ENCODE results near the gene KLC3.
"Not testable (repeated sequence)": the region's sequence is repeated elsewhere in the genome, so short reads cannot be mapped to it uniquely, and the experiment has no call there.

The KLC3 gene

DNA sequence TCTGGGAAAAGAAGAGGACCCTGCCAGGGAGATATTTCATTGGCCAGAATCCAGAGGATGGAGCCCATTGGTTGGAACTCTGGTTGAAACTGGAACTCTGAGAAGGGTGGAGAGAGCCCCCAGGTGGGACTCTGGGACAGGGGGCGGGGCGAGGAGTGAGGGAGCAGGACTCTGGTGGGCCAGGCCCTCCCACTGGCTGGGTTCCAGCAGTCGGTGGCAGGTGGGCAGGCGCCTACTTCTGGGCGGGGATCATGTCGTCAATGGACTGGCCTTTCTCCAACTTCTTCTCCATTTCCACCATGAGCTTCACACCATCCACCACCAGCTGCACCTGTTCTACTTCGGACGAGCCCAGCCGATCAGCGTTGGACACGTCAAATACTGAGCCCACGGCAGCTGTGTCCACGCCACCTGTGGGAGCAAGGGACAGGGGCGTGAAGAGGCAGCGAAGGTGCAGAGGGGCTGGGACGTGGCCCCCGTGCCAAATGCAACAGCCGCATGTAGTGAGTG, 34.0 kb upstream of the KLC3 start:
- Histone ChIP-seq H3K9ac (ENCODE audit: low read length) (no peak overlapping the region), H3K36me3 (ENCODE audit: low read length) (no peaks in the 10 kb centered on the region), H4K20me1 (ENCODE audit: low read depth, low read length) (no peaks in the 10 kb centered on the region), H3K27me3 (ENCODE audit: low read length) (no peaks in the 10 kb centered on the region), H3K9me2 (replicated peaks; ENCODE audit: insufficient read depth, low read length) (no peaks in the 10 kb centered on the region), H3K4me3 (ENCODE audit: insufficient read depth, low read length, poor library complexity, severe bottlenecking) (no peak overlapping the region), H2AFZ (ENCODE audit: low read depth, low read length, severe bottlenecking) (no peak overlapping the region), H3F3A (ENCODE audit: insufficient read depth) (no peaks in the 10 kb centered on the region), H3K27ac (ENCODE audit: low read depth, low read length) (no peak overlapping the region), H3K79me2 (ENCODE audit: insufficient read depth, low read length) (no peaks in the 10 kb centered on the region), H3K9me3 (ENCODE audit: insufficient read depth, low read length) (no peaks in the 10 kb centered on the region), H3K4me2 (ENCODE audit: low read depth, low read length, poor library complexity, severe bottlenecking) (no peak overlapping the region)
- TF ChIP-seq, protein P1, sequence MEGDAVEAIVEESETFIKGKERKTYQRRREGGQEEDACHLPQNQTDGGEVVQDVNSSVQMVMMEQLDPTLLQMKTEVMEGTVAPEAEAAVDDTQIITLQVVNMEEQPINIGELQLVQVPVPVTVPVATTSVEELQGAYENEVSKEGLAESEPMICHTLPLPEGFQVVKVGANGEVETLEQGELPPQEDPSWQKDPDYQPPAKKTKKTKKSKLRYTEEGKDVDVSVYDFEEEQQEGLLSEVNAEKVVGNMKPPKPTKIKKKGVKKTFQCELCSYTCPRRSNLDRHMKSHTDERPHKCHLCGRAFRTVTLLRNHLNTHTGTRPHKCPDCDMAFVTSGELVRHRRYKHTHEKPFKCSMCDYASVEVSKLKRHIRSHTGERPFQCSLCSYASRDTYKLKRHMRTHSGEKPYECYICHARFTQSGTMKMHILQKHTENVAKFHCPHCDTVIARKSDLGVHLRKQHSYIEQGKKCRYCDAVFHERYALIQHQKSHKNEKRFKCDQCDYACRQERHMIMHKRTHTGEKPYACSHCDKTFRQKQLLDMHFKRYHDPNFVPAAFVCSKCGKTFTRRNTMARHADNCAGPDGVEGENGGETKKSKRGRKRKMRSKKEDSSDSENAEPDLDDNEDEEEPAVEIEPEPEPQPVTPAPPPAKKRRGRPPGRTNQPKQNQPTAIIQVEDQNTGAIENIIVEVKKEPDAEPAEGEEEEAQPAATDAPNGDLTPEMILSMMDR (IDR thresholded peaks at IDR 0.05; ENCODE audit: insufficient read depth, low read length, poor library complexity, severe bottlenecking) = no peak
- TF ChIP-seq EZH2phosphoT487 (conservative IDR thresholded peaks at IDR 0.05; ENCODE audit: low read length) = no peak

- Histone ChIP-seq H3K9me3 (ENCODE audit: insufficient read depth, low read length) (no peaks in the 10 kb centered on the region), H3K4me2 (ENCODE audit: low read depth, low read length, poor library complexity, severe bottlenecking) (no peak overlapping the region)
Measured at GRCh38 chr19:45307361-45307760, 33.2 kb upstream of the KLC3 start.

DNA sequence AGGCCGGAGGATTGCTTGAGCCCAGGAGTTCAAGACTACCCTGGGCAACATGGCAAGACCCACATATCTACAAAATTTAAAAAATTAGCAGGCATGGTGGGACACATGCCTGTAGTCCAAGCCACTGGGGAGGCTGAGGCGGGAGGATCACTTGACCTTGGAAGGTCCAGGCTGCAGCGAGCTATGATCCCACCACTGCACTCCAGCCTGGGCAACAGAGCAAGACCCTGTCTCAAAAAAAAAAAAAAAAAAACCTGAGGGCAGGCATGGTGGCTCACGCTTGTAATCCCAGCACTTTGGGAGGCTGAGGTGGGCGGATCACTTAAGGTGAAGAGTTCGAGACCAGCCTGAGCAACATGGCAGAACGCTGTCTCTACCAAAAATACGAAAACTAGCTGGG, 31.2 kb upstream of the KLC3 start:
- H3K27ac ChIP-seq (ENCODE audit: low read depth, low read length); H3K9me2 ChIP-seq (replicated peaks; ENCODE audit: insufficient read depth, low read length); H3K4me3 ChIP-seq (ENCODE audit: insufficient read depth, low read length, poor library complexity, severe bottlenecking); H3K9ac ChIP-seq (ENCODE audit: low read length); H3K36me3 ChIP-seq (ENCODE audit: low read length); H3K79me2 ChIP-seq (ENCODE audit: insufficient read depth, low read length); H2AFZ ChIP-seq (ENCODE audit: low read depth, low read length, severe bottlenecking); H3K27me3 ChIP-seq (ENCODE audit: low read length); H3F3A ChIP-seq (ENCODE audit: insufficient read depth); H3K9me3 ChIP-seq (ENCODE audit: insufficient read depth, low read length); H3K4me2 ChIP-seq (ENCODE audit: low read depth, low read length, poor library complexity, severe bottlenecking); H4K20me1 ChIP-seq (ENCODE audit: low read depth, low read length): not testable (repeated sequence)

More at GRCh38 chr19:45307361-45307760, 33.2 kb upstream of the KLC3 start:
- Histone ChIP-seq H3K79me2 (ENCODE audit: insufficient read depth, low read length) (no peaks in the 10 kb centered on the region), H3F3A (ENCODE audit: insufficient read depth) (no peaks in the 10 kb centered on the region), H2AFZ (ENCODE audit: low read depth, low read length, severe bottlenecking) (no peak overlapping the region), H3K36me3 (ENCODE audit: low read length) (no peaks in the 10 kb centered on the region), H3K4me3 (ENCODE audit: insufficient read depth, low read length, poor library complexity, severe bottlenecking) (no peak overlapping the region), H4K20me1 (ENCODE audit: low read depth, low read length) (no peaks in the 10 kb centered on the region), H3K9ac (ENCODE audit: low read length) (no peak overlapping the region), H3K27ac (ENCODE audit: low read depth, low read length) (no peak overlapping the region), H3K27me3 (ENCODE audit: low read length) (no peaks in the 10 kb centered on the region), H3K9me2 (replicated peaks; ENCODE audit: insufficient read depth, low read length) (no peaks in the 10 kb centered on the region)
- TF ChIP-seq, protein P1 (IDR thresholded peaks at IDR 0.05; ENCODE audit: insufficient read depth, low read length, poor library complexity, severe bottlenecking) = no peak
- no peak for TF ChIP-seq EZH2phosphoT487 (conservative IDR thresholded peaks at IDR 0.05; ENCODE audit: low read length)

DNA sequence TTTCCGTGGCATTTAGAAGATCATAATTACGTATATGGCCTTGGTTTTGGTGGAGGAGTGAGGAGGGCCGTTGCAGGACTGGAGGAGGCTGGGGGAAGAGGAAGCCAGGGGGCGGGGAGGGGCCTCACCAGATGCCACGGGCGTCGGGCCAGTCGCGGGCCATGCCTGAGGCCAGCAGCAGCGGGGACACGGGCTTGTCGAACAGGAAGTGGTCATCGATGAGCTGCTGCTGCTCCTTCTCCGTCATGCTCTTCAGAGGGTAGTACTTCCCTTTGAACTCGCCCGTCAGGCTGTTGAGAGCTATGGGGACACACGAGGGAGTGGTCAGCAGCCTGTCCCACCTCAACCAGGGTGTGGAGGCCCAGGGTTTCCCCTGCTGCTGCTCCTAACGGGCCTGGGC, 28.9 kb upstream of the KLC3 start:
- H3K4me2 ChIP-seq (ENCODE audit: low read depth, low read length, poor library complexity, severe bottlenecking) = no peak overlapping the region
- H3K79me2 ChIP-seq (ENCODE audit: insufficient read depth, low read length) = no peaks in the 10 kb centered on the region
- no peak overlapping the region for H3K4me3 ChIP-seq (ENCODE audit: insufficient read depth, low read length, poor library complexity, severe bottlenecking)
- no peaks in the 10 kb centered on the region for H4K20me1 ChIP-seq (ENCODE audit: low read depth, low read length)
- H2AFZ ChIP-seq (ENCODE audit: low read depth, low read length, severe bottlenecking) = no peak overlapping the region
- no peaks in the 10 kb centered on the region for H3K27me3 ChIP-seq (ENCODE audit: low read length)
- H3K9ac ChIP-seq (ENCODE audit: low read length) = no peak overlapping the region
- H3K36me3 ChIP-seq (ENCODE audit: low read length) = no peaks in the 10 kb centered on the region
- H3K9me2 ChIP-seq (replicated peaks; ENCODE audit: insufficient read depth, low read length) = no peaks in the 10 kb centered on the region
- H3F3A ChIP-seq (ENCODE audit: insufficient read depth) = no peaks in the 10 kb centered on the region
- H3K27ac ChIP-seq (ENCODE audit: low read depth, low read length) = no peak overlapping the region
- H3K9me3 ChIP-seq (ENCODE audit: insufficient read depth, low read length) = no peaks in the 10 kb centered on the region
- no peak for TF ChIP-seq EZH2phosphoT487 (conservative IDR thresholded peaks at IDR 0.05; ENCODE audit: low read length)
- TF ChIP-seq, protein P1 (IDR thresholded peaks at IDR 0.05; ENCODE audit: insufficient read depth, low read length, poor library complexity, severe bottlenecking) = no peak

DNA sequence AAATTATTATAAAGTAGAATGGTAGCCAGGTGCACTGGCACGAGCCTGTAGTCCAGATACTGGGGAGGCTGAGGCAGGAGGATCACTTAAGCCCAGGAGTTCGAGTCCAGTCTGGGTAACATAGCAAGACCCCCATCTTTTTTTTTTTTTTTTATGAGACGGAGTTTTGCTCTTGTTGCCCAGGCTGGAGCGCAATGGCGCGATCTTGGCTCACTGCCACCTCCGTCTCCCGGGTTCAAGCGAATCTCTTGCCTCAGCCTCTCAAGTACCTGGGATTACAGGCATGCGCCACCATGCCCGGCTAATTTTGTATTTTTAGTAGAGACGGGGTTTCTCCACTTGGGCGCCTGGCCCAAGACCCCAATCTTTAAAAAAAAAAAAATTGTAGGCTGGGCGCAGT, 28.3 kb upstream of the KLC3 start:
- not testable (repeated sequence) for H3F3A ChIP-seq (ENCODE audit: insufficient read depth); H3K27me3 ChIP-seq (ENCODE audit: low read length); H3K27ac ChIP-seq (ENCODE audit: low read depth, low read length); H3K4me3 ChIP-seq (ENCODE audit: insufficient read depth, low read length, poor library complexity, severe bottlenecking); H3K9me3 ChIP-seq (ENCODE audit: insufficient read depth, low read length); H3K36me3 ChIP-seq (ENCODE audit: low read length); H3K79me2 ChIP-seq (ENCODE audit: insufficient read depth, low read length); H3K4me2 ChIP-seq (ENCODE audit: low read depth, low read length, poor library complexity, severe bottlenecking); H2AFZ ChIP-seq (ENCODE audit: low read depth, low read length, severe bottlenecking); H3K9me2 ChIP-seq (replicated peaks; ENCODE audit: insufficient read depth, low read length); H4K20me1 ChIP-seq (ENCODE audit: low read depth, low read length); H3K9ac ChIP-seq (ENCODE audit: low read length)
